NCI-H82 treated with DMSO at 0.1 percent for 48 hours (cell line): Measurements from ENCODE around the gene DCLK1.

Source experiments
- DNase-seq: peaks from one replicate; lab custom pipeline; 2025; ENCODE audit not compliant: unreplicated experiment; lab: John Stamatoyannopoulos, UW

The DCLK1 gene

DNA sequence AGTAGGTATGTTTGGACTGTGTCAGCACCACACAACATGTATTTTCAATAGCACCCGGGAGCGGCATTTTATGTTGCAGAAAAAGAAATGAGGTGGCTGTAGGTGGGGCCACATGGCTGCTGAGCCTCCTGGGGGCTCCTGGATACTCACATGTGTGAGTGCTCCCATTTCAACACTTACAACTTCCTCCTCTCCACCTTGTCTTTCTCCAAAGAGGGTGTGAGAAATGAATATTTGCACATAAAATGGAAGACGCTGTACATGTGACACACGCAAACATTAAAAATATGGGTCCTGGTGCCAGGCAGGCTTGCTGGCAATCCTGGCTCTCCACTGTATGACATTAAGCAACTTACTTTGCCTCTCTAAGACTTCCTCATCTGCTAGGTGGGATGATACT, 222.1 kb downstream of the DCLK1 start:
- no peak for DNase-seq

GRCh38 chr13:35908226-35908625, 223.0 kb downstream of the DCLK1 start:
- no peak for DNase-seq

- no peak for DNase-seq
Measured at GRCh38 chr13:35906636-35907035, 224.5 kb downstream of the DCLK1 start.

- no peak for DNase-seq
Measured at GRCh38 chr13:35903075-35903474, 228.1 kb downstream of the DCLK1 start.

- DNase-seq = no peak
Measured at GRCh38 chr13:35898041-35898440, 233.1 kb downstream of the DCLK1 start.

DNA sequence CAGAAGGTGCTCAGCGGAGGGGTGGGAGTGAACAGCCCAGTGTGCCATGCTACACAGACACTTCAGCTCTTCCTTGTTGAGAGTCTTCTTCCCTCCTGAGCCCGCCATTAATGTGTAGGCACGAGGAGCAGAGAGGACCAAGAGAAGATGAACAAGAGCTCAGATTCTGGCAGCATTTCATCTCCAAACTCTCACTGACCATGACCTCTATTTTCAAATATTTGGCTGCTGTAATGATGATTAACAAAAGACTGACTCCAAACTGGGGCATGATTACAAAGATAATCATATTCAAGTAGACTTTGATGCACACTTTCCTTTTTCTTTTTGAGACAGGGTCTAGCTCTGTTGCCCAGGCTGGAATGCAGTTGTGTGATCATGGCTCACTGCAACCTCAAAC, 236.5 kb downstream of the DCLK1 start:
- DNase-seq = no peak

GRCh38 chr13:35892837-35893814, 238.1 kb downstream of the DCLK1 start:
- no peak for DNase-seq

- DNase-seq = no peak
Measured at GRCh38 chr13:35891507-35892441, 239.4 kb downstream of the DCLK1 start.

- DNase-seq = no peak
Measured at GRCh38 chr13:35889560-35889959, 241.6 kb downstream of the DCLK1 start.

- no peak for DNase-seq
Measured at GRCh38 chr13:35888981-35889380, 242.2 kb downstream of the DCLK1 start.

GRCh38 chr13:35888457-35888883, 242.7 kb downstream of the DCLK1 start:
- peak; percentile 22 for DNase-seq

- peak; percentile 25 for DNase-seq
Measured at GRCh38 chr13:35887115-35887666, 244.0 kb downstream of the DCLK1 start.

- DNase-seq = no peak
Measured at GRCh38 chr13:35886332-35887114, 244.7 kb downstream of the DCLK1 start.

DNA sequence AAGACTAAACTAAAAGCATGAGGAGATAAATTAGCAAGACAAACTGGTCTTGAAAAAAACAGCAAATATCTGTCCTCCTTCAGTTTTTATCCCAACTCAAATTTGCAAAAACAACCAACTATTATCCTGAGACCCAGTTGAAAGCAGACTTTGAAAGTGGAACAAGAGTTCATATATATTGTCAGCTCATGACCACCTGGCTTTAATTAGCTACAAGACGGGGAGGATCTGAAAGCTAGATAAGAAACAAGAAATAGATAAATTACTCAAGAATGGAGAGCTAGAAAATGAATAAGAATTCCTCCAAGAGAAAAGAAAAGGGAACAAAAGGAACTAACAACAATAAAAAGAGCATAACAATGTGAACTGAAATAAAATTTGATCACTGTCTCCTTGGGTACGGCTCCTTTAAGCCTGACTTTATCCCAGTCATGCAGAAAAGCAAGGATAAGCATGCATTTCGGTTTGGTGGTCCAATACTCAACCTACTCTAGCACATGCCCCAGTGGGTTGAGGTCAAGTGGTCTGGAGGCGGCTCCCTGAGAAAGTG, 246.9 kb downstream of the DCLK1 start:
- DNase-seq = no peak

GRCh38 chr13:35882722-35883497, 248.3 kb downstream of the DCLK1 start:
- no peak for DNase-seq

- DNase-seq = no peak
Measured at GRCh38 chr13:35881360-35881759, 249.8 kb downstream of the DCLK1 start.

DNA sequence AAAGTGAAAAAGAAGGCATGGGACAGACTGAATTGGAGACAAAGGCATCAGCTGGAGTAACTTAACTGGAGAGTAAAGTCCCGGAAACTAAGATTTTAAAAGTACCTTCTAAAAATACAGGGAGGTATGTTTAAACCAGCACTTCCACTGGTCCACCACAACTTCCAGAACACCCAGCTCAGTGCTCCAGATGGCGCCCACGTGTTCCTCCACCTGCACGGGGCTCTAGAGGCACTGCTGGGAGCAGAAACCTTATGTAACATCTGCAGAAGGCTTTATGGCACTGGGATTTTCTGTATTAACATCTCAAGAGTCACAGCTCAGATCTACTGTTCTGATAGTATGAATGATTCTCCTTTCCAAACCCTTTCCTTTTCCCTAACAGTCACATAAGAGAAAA, 252.1 kb downstream of the DCLK1 start:
- DNase-seq = no peak

- DNase-seq = no peak
Measured at GRCh38 chr13:35876601-35877000, 254.6 kb downstream of the DCLK1 start.

- DNase-seq = no peak
Measured at GRCh38 chr13:35874704-35875103, 256.5 kb downstream of the DCLK1 start.
